Measurements from ENCODE around the gene PCDHGA9.
"Not testable (repeated sequence)": the region's sequence is repeated elsewhere in the genome, so short reads cannot be mapped to it uniquely, and the experiment has no call there.

PCDHGA9 gene

GRCh38 chr5:141430332-141431113 is 27.9 kb downstream of the PCDHGA9 start, which contains the start of gene PCDHGA12:
TSS of gene PCDHGA12 (plus strand) at chr5:141430507. CDS start at chr5:141430760, 253 bp downstream.
- DNase-seq (ENCODE audit: extremely low read depth, low read depth): peak; percentile 65
- TF ChIP-seq CTCF (IDR thresholded peaks at IDR 0.05; ENCODE audit: low read depth, low read length, missing control alignments): peak; percentile 49
- peak within 1 kb of the TSS; percentile 26 for H3K4me3 ChIP-seq (replicated peaks; ENCODE audit: low read depth, low read length)

DNA sequence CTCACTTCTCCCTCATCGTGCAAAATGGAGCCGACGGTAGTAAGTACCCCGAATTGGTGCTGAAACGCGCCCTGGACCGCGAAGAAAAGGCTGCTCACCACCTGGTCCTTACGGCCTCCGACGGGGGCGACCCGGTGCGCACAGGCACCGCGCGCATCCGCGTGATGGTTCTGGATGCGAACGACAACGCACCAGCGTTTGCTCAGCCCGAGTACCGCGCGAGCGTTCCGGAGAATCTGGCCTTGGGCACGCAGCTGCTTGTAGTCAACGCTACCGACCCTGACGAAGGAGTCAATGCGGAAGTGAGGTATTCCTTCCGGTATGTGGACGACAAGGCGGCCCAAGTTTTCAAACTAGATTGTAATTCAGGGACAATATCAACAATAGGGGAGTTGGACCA is 28.7 kb downstream of the PCDHGA9 start:
- no peak for DNase-seq (ENCODE audit: extremely low read depth, low read depth)
- peak overlapping the region; percentile 26 for H3K4me3 ChIP-seq (replicated peaks; ENCODE audit: low read depth, low read length)
- TF ChIP-seq CTCF (IDR thresholded peaks at IDR 0.05; ENCODE audit: low read depth, low read length, missing control alignments): no peak

GRCh38 chr5:141432308-141432707 is 29.7 kb downstream of the PCDHGA9 start:
- H3K4me3 ChIP-seq (replicated peaks; ENCODE audit: low read depth, low read length); DNase-seq (ENCODE audit: extremely low read depth, low read depth): not testable (repeated sequence)

DNA sequence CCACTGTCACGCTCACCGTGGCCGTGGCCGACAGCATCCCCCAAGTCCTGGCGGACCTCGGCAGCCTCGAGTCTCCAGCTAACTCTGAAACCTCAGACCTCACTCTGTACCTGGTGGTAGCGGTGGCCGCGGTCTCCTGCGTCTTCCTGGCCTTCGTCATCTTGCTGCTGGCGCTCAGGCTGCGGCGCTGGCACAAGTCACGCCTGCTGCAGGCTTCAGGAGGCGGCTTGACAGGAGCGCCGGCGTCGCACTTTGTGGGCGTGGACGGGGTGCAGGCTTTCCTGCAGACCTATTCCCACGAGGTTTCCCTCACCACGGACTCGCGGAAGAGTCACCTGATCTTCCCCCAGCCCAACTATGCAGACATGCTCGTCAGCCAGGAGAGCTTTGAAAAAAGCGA is 30.1 kb downstream of the PCDHGA9 start:
- H3K4me3 ChIP-seq (replicated peaks; ENCODE audit: low read depth, low read length); DNase-seq (ENCODE audit: extremely low read depth, low read depth): not testable (repeated sequence)

DNA sequence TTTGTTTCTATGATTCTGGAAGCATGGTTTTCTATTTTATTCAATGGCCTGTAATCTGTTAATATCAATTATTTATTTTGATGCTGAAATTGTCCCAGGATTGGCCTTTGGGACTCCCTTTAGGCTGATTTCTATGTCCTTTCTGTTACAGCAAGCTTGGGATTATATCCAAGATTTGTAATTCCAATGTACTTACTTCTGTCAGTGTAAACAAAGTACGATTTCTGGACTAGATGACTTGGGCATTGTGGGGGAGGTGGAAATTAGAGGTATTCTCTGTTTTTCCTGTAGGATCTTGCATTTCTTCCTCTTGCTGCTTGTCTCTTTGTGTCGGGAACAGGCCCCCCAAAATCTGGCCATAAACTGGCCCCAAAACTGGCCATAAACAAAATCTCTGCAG is 31.4 kb downstream of the PCDHGA9 start:
- no peak for DNase-seq (ENCODE audit: extremely low read depth, low read depth)
- no peak for TF ChIP-seq CTCF (IDR thresholded peaks at IDR 0.05; ENCODE audit: low read depth, low read length, missing control alignments)

GRCh38 chr5:141437221-141437620 is 34.6 kb downstream of the PCDHGA9 start:
- no peak for TF ChIP-seq CTCF (IDR thresholded peaks at IDR 0.05; ENCODE audit: low read depth, low read length, missing control alignments)
- DNase-seq (ENCODE audit: extremely low read depth, low read depth): no peak
- no peak overlapping the region for H3K4me3 ChIP-seq (replicated peaks; ENCODE audit: low read depth, low read length)

More for the DNA sequence above, 31.4 kb downstream of the PCDHGA9 start:
- no peak overlapping the region for H3K4me3 ChIP-seq (replicated peaks; ENCODE audit: low read depth, low read length)

DNA sequence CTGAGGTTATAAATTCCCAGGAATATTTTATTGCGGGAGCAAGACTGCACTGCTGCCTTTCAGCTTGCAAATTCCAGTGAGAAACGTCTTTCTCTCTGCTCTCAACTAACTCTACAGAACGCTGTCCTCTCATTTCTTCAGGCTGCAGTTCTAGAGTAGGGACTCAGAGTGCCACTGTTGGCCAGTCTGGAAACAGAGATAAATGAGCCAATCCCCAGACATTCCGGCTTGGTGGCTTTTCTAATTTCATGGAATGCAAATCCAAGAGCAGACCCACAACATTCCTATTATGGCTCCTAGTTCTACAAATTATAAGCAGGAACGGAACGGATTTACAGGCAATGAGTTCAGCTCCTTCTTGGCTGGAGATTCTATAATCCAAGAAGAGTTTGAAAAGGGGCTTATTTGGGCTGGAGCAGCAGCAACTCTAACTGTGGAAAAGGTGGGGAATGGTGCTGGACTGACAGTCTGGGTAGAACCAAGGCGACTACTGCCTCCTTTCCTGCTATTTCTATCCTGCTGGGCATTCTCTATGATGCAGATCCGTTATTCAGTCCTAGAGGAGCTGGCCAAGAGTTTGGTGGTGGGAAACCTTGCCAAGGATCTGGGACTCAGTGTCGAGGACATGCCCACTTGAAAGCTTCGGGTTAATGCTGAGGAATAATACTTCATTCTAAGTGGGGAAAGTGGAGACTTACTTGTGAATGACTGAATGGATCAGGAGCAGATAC is 37.0 kb downstream of the PCDHGA9 start:
- no peak for TF ChIP-seq CTCF (IDR thresholded peaks at IDR 0.05; ENCODE audit: low read depth, low read length, missing control alignments)
- no peak for DNase-seq (ENCODE audit: extremely low read depth, low read depth)
- H3K4me3 ChIP-seq (replicated peaks; ENCODE audit: low read depth, low read length): no peak overlapping the region

Measured in HFF-Myc (cell line).